HG03097 (cell line): Measurements from ENCODE around the gene ACOT11.
"Not testable (repeated sequence)": the region's sequence is repeated elsewhere in the genome, so short reads cannot be mapped to it uniquely, and the experiment has no call there.

Experiments
- ATAC-seq: cut with Tn5 transposase; IDR thresholded peaks from one replicate; pipeline ENCODE4 v1.9.1; 2021; ENCODE audit not compliant: unreplicated experiment, low FRiP score

ACOT11 gene

DNA sequence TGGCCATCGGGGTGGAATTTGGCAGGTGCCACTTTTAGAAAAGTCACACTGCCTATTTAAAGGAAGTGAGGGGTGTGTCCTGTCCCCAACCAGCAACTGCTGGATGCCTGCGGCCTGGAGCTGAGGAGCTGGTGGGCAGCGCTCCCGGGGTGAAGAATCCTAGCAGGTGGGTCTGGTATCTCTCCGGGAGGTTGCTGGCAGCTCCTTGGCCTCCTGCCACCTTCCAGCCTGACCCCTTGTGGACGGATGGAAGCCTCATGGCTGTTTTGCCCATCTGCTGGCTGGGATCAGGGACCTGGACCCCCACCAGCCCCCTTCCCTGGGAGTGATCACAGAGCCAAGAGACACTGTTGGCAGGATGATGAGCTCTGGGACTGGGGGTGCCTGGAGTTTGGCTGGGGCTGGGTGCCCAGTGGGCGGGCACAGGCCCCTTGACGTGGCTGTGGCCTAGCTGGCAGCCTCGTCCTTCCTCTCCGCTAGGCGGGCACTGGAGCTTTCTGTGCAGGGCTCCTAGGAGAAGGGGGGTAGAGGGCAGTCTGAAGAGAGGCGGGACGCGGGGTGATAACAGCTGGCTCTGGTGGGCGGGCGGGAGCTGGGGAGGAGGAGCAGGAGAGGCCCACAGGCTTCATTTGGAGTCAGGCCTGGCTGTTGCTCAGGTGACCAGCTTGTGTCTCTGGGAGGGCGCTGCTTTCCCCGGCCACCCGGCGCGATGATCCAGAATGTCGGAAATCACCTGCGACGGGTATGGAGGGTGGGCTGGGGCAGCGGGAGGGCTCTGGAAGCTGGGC, at the start of gene ACOT11:
Gene ACOT11, plus strand, starts transcription at position 628 of the 788 bp plus-strand sequence. Its CDS starts 82 bp downstream, at position 710.
- no peak for ATAC-seq

DNA sequence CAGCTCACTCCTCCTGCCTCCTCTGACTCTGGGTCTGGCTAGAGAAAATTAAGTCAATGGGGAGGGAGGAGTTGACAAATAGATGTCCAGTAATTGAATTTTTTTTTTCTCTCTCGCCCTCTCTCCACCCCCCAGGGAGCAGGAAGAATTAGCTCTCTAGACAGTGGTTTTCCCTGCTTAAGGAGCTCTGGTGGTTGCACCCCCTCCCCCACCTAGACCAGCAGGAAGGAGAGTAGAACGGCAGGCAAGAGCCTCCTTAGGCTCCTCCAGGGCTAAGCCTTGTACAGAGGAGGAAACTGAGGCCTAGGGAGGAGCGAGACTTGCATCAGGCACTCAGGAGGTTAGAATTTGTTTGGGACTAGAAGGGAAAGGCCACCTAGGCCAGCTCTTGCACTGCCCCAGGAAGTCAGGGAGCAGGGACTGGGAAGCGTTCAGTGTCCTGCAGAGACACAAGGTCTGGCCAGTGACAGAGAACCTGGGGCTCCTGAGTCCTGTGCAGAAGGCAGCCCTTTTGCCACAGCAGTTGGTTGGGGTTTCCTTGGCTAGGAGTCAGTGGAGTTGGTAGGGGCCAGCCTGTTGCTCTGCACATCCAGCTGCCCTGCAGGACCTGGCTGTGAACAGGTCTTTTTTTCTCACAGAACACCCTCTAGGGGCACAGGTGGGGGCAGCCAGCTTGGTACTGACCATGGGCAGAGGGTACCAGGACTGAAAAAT, 49.5 kb upstream of the ACOT11 start:
- ATAC-seq = no peak

DNA sequence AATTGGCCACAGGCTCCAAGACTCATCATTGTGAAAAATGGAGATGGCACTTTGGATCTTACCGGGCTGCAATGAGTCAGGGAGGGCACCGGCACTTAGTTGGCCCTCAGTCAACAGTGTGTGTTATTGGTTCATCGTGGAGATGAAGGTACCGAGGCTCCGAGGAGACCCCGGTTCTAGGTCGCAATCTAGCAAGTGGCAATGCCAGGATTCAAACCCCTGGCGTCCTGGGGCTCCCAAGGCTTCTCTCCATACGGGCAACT, 49.0 kb upstream of the ACOT11 start:
- ATAC-seq = no peak

DNA sequence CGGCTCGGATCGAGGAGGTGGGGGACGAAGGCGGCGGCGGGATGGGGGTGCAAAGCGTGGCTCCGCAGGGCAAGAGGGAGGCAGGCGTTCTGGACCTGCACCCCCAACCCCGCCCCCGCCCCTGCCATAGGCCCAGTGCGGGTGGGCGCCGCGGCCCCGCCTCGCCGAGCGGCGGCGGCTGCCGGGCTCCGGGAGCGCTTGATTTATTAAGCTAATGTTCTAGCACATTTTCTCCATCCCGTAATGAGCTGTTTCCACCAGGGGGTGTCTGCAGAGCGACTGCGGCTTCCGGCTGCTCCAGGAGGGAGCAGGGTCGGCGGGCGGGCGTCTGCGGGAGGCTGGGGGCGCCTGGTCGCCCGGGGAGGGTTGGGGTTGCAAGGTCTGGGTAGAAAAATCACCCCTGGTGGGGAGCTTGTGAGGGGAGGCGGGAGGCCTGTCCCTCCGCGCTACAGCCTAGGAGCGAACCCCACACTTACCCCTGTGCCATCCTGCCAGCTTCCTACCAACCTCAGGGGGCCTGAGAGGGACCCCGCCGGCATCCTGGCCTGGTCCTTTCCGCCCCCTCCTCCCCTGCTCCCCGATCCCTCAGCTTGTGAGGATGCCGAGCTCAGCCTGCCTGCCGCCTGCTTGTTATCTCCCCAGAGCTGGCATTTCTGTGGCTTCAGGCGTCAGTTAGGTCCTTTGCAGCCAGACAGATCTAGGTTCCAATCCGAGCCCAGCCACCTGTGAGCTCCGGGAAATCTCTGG, 48.5 kb upstream of the ACOT11 start:
- ATAC-seq = no peak

DNA sequence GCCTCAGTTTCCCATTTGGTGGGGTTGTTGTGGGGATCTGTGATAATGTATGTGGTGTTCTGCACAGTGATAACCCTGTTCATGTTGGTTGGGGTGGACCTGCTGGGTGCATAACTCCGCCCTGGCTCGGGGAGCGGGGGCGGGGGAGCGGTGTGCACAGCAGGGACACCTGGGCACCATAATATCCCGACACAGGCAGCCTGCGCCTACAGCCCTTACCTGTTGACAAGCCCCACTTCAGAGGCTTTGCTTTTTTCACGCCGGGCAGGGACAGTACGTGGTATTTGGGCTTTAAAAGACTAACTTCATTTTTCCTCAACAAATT, 48.0 kb upstream of the ACOT11 start:
- ATAC-seq = no peak

DNA sequence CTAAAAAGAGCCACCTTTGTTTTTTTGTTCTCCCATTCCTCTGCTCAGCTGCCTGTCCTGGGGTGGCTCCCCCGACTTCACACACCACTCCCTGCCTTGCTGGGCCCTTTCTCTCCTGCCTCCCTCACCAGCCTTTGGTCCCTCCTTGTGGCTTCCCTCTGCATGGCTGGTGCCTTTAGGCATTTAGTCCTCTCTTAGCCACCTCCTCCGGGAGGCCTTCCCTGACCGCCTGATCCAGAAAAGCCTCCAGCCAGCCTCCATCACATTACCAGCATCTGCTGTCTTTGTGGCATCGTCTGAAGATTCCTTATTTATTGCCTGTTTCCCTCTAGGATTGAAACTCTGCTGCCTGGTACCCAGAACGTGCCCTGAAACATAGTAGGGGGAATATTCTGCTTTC, 46.2 kb upstream of the ACOT11 start:
- ATAC-seq = no peak

DNA sequence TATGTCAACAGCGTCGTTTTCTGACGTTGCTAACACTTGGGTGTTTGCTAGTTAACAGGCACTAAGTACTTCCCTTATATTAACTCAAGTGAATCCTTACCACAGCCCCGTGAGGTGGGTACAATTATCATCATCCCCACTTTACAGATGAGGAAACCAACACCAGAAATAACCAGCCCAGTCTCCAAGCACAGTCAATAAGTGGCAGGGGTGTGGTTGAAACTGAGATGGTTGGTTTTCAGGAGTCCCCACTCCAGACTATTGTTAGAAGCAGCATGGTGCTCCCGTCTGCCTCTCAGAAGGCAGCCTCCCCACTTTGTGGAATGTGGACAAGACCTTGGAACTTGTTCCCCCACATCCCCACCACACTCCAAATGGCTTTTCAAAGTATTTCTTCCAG, 45.7 kb upstream of the ACOT11 start:
- ATAC-seq = no peak

DNA sequence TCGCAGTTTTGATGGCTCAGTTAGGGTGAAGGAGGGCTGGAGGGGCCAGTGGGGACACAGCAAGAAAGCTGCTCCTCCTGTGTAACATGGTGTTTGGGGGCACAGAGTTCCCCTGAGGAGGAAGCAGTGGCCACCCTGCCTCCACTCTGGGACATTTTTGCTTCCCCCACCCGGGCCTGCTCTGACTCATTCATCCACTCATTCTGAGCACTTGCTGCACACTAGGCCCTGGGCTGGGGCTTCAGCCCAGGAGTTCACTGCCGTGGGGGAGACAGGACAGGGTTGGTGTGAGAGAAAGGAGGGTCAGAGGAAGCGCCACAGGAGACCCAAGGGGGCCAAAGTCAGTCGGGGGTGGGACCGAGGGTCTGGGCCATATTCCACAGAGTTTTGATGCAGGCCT, 41.4 kb upstream of the ACOT11 start:
- ATAC-seq = no peak

DNA sequence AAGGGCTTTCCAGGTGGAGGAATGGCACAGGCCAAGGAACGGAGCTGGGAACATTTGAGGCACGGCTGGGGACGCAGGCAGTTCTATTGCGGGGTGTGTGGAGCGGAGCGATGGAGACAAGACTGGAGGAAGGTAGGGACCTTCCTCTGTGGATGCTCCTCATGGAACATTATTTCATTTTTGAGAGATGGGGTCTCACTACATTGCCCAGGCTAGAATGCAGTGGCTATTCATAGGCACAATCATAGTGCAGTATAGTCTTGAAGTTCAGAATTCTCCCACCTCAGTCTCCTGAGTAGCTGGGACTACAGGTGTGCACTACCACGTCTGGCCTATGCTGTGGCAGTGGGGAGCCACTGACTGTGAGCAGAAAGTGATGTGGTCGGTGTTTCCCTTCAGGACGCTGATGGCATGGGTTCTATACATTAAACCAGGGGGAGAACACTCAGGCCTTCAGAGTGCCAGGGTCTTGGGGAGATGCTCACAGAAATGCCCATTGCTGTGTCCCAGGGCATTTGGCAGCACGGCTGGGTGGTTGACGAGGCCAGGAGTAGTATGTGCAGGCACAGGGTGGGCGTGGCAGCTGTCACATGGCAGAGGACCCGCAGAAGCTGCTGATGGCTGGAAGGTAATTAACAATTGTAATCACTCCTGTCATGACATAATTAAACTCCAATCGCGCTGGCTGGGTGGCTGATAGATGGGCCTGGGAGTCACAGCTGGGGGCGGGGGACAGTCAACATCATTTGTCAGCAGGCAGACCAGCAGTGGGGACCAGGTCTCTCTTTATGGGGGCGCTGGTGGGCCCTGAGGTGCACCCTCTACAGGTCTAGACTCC, 40.8 kb upstream of the ACOT11 start:
- no peak for ATAC-seq

DNA sequence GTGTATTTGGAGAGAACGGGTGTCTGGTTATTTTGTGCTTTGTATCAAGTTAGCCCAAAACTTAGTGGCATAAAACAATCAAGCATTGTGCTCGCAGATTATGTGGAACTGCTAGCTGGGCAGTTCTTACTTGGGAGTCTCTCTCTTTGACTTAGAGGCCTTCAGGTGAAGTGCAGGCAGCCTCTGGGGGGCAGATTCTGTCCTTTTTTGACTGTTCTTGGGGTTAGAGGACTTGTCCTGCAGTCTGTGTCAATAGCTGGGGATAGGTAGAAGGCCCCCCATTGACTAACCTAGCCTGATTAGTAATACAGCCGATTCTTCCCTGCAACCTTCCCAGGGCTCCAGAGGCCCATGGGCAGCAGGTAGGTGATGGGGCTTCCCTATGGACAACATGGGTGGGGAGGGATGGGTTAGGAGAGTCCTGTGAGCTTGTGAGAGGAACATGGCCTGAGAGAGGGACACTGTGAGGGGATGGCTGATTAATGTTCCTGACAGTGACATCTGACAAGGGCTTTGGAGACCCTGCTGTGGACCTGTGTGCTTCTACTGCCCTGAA, 37.2 kb upstream of the ACOT11 start:
- no peak for ATAC-seq

DNA sequence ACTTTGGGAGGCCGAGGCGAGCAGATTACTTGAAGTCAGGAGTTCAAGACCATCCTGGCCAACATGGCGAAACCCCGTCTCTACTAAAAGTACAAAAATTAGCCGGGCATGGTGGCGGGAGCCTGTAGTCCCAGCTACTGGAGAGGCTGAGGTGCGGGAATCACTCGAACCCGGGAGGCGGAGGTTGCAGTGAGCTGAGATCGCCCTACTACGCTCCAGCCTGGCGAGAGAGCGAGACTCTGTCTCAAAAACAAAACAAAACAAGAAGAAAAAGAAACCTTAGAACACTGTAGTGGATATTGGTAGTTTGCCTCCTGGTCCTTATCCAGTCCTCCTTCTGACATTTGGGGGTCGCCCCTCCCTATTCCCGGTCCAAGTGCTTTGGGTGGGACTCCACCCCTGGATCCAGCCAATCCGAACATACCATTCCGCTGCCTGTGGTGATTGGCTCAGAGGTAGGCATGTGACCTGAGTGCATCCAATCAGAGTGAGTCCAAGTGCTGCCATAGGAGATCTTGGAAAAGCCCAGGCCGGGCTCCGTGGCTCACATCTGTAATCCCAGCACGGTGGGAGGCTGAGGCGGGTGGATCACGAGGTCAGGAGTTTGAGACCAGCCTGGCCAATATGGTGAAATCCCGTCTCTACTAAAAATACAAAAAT, 34.0 kb upstream of the ACOT11 start:
- not testable (repeated sequence) for ATAC-seq

DNA sequence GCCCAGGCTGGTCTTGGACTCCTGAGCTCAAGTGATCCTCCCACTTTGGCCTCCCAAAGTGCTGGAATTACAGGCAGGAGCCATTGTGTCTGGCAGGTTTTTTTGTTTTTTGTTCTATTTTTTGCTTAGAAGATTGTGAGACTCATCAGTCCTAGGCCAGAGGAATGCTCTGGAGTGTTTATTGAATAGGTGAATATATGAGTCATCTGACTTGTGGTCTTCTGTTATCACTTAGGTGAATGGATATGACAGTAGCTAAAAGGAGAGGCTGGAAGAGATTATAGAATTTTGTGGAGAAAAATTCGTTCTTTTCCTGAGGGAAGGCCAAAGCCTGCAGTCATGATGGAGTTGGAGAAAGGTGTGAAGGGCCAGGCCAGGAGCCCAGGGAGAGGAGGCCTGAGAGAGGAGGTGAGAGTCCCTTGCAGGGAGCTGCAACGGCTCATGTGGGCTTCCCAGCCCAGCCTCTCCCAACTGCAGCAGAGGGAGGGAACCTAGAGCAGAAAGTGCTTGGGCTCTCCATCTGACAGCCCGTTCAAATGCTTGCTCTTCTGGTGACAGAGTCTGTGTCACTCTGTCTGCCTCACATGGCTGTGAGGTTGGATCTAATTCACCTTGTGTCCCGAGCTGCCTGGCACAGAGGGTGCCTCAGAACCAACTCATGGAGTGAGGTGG, 31.6 kb upstream of the ACOT11 start:
- no peak for ATAC-seq

DNA sequence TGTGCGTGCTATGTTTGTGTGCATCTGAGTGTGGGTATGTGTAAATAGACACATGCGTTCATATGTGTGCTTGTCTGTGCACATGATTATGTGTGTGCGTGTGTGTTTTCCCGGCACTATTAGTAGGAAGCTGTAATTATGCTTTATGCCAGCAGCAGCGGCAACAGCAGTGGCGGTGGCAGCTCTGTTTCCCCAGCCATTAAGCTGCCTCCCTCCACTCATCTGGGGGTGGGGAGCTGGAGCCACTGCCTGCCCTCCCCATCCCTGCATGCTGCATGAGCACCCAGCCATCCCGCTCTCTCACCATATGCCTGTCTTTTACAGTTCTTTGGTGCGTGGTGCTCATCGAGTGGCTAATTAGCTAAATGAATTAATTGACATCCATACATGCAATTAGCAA, 30.5 kb upstream of the ACOT11 start:
- no peak for ATAC-seq

DNA sequence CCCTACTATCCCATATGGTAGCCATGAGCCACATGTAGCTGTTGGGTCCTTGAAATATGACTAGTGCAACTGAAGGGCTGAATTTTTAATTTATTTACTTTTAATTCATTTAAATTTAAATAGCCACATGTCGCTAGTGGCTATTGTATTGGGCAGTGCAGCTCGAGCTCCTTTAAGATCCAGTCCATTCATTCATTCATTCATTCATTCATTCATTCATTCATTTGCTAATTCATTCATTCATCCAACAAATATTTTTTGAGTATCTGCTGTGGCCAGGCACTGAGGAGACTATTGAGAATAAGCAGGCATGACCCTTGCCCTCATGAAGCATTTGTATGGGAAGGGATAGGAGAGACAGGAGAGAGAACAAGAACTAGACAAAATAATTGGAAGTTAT, 29.5 kb upstream of the ACOT11 start:
- no peak for ATAC-seq

DNA sequence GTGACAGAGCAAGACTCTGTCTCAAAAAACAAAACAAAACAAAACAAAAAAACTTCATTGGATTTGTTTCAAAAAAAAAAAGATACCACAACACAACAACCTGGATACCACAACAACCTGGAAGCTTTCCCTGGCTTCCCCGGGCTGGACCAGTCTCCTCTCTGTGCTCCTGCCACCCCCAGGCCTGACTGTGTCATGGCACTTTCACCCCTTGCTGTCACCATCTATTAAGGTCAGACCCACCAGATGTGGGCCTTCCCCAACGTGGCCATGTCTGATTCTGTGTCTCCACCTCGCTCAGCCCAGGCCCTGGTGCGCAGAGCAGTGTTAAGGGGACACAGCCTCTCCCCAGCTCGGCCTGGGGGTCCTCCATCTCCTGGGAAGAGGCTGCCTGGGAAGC, 28.3 kb upstream of the ACOT11 start:
- ATAC-seq = no peak

DNA sequence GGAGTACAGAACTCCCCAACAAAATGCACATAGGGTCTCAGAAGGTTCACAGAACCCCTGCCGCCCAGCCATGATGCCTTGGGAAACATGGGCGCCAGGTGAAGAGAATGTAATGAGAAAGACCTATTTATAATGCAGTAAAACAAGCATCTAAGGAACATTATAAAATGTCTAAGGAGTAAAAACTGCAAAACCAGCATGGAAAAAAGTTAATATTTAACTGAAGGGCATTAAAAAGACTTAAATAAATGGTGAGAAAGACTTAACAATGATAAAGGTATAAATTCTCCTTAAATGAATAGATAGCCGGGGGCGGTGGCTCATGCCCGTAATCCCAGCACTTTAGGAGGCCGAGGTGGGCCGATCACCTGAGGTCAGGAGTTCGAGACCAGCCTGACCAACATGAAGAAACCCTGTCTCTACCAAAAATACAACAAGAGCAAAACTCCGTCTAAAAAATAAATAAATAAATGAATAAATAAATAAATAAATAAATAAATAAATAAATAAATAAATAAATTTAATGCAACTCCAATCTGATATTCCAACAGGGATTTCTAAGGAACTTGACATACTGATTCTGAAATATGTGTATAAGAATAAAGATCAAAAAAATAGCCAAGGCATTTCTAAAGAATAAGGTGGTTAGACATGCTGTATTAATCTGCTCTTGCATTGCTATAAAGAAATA, 27.3 kb upstream of the ACOT11 start:
- no peak for ATAC-seq

DNA sequence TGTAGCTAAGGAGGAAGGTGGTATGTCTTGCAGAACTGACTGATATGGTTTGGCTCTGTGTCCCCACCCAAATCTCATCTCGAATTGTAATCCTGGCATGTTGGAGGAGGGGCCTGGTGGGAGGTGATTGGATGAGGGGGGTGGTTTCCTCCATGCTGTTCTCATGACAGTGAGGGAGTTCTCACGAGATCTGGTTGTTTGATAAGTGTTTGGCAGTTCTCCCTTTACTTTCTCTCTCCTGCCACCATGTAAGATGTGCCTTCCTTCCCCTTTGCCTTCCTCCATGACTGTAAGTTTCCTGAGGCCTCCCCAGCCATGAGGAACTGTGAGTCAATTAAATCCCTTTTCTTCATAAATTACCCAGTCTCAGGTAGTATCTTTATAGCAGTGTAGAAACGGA, 21.5 kb upstream of the ACOT11 start:
- not testable (repeated sequence) for ATAC-seq

DNA sequence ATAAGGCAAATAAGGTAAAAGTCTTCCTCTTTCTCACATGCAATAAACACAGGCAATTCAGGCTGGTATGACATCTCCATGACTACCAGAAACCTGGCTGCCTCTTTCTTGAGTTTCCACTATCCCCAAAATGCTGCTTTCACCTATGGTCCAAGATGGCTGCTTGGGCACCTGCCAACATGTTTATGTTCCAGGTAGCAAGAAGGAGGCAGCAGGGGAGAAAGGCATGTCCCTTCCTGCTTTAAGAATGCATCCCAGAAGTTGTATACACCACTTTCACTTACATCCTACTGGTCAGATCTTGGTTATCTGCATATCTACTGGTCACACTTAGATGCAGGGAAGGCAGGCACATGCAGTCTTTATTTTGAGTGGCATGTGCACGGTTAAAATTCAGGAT, 19.4 kb upstream of the ACOT11 start:
- no peak for ATAC-seq

DNA sequence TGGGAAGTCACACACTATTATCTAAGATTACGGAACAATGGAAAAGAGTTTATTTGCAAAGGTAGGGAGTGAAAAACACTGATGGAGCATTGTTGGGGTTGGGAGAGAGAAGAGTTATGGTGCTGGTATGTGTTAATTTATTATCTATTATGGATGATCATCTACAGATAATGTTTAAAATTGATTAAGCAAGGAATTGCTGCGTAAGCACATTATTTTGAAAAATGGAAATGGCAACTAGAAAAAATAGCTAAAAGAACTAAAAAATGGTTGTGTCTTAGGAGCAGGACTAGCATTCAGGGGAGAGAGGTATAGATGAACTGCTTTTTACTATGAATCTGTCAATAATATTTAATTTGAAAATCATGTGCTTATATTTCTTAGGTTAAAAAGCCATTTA, 16.0 kb upstream of the ACOT11 start:
- no peak for ATAC-seq
